ENCODE data around the gene TIMM50. TPM values are rescaled to one million over a fixed set of nuclear protein-coding genes. Genes with fewer than 3 reads are reported as not detected.
A peak's percentile ranks its signal among the peaks of the same experiment; 100 is the strongest.

The TIMM50 gene
- total RNA-seq, 1 donor from 2014 or later, result 97.2 TPM

DNA sequence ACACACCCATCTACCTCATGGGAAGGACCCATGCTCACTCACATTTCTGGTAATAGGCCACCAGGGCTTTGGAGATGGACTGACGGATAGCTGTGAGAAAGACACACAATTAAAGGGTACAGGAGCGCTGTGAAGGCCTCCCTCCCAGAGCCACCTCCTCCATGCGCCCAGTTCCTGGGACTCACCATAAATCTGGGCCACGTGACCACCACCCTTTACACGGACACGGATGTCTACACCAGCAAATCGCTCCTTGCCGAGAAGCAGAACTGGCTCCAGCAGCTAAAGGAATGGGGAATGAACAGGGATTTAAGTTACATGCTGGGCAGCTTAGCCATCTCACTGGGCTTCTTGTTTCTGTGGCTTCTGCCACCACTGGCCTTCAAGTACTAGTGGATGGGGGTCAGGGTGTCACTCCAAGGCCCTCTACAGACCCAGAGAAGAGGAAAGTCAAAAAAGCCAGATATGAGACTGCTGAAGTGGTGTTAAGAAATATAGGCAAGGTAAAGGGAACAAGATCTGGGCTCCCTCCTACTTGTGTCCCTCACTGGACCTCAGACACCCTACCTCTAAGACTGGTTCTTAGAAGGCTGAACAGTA lies 47.1 kb upstream of the TIMM50 start:
- Mint-ChIP-seq H3K4me1 (ENCODE audit: low read depth, unreplicated experiment) (peaks cover 28% of the 10 kb centered on the region), H3K9me3 (ENCODE audit: unreplicated experiment) (no peaks in the 10 kb centered on the region), H3K27me3 (ENCODE audit: low read depth, unreplicated experiment) (no peaks in the 10 kb centered on the region), H3K4me3 (ENCODE audit: unreplicated experiment) (peak overlapping the region; percentile 100), H3K36me3 (ENCODE audit: low read depth, unreplicated experiment) (peaks cover 14% of the 10 kb centered on the region), H3K27ac (ENCODE audit: unreplicated experiment) (peak overlapping the region; percentile 75)
- peaks cover 29% of the 10 kb centered on the region for H4K20me1 ChIP-seq (ENCODE audit: insufficient read depth, low read length)
- H3K79me2 ChIP-seq (ENCODE audit: insufficient read depth, low read length), result peaks cover 39% of the 10 kb centered on the region
- no peak overlapping the region for H2AFZ ChIP-seq (ENCODE audit: low read depth, low read length)
- H3K4me1 ChIP-seq (ENCODE audit: insufficient read depth, low read length), result peaks cover 33% of the 10 kb centered on the region
- no peaks in the 10 kb centered on the region for H3K9me3 ChIP-seq (ENCODE audit: insufficient read depth, low read depth, low read length)
- no peak for TF ChIP-seq EZH2 (IDR thresholded peaks at IDR 0.05; ENCODE audit: insufficient read depth, low read length)
- no peak for TF ChIP-seq CTCF (IDR thresholded peaks at IDR 0.05; ENCODE audit: insufficient read depth, low read depth, low read length)
- no peak for DNase-seq (ENCODE audit: low read depth)
- H3K4me2 ChIP-seq (ENCODE audit: low read length), result peak overlapping the region; percentile 88
- no peak for FAIRE-seq
- peak overlapping the region; percentile 99 for H3K4me3 ChIP-seq (ENCODE audit: insufficient read depth, low read depth, low read length)
- peak overlapping the region; percentile 94 for H3K27ac ChIP-seq (ENCODE audit: low read depth, low read length)
- H3K27me3 ChIP-seq (ENCODE audit: insufficient read depth, low read length), result no peaks in the 10 kb centered on the region
- H3K36me3 ChIP-seq (ENCODE audit: insufficient read depth, low read length), result peaks cover 26% of the 10 kb centered on the region
- peak overlapping the region; percentile 99 for H3K9ac ChIP-seq (ENCODE audit: low read length)

DNA sequence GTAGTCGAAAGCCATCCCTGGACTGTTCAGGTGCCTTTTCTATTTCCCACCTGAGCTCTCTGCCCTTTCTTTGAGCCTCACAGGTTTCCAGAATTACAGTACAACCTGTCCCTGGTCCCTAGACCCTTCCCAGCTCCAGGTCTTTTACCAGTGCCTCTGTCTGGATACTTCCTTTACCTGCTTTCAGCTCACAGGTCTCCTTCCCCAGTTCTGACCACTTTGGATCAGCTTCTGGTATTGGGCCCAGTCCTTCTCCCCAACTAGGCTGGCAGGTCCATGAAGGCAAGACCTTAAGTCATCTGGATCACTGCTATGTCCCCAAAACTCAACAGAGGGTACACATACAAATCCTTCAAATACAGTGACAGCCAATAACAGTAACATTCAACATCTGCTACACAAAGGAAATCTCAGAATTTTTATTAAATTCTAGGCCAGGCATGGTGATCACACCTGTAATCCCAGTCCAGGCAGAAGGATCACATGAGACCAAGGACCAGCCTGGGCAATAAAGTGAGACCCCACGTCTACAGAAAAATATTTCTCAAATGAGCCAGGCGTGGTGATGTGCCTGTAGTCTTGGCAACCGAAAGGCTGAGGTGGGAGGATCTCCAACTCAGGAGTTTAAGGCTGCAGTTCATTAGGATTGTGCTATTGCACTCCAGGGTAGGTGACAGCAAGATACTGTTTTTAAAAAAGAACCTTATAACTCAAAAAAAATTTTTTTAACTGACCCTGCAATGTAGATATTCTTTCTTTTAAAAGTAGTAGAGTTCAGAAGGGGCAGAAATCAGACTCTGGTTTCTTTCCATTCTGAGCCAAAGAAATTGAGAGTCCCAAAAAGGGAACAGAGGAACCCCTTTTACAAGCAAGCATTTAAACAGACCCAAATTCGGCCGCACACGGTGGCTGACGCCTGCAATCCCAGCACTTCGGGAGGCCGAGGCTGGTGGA lies 46.2 kb upstream of the TIMM50 start:
- peak overlapping the region; percentile 99 for H3K9ac ChIP-seq (ENCODE audit: low read length)
- no peaks in the 10 kb centered on the region for H3K9me3 ChIP-seq (ENCODE audit: insufficient read depth, low read depth, low read length)
- no peak for TF ChIP-seq EZH2 (IDR thresholded peaks at IDR 0.05; ENCODE audit: insufficient read depth, low read length)
- no peak for TF ChIP-seq CTCF (IDR thresholded peaks at IDR 0.05; ENCODE audit: insufficient read depth, low read depth, low read length)
- H3K4me3 ChIP-seq (ENCODE audit: insufficient read depth, low read depth, low read length), result peak overlapping the region; percentile 99
- no peak overlapping the region for H2AFZ ChIP-seq (ENCODE audit: low read depth, low read length)
- peak overlapping the region; percentile 100 for H3K4me3 Mint-ChIP-seq (ENCODE audit: unreplicated experiment)
- H3K4me2 ChIP-seq (ENCODE audit: low read length), result peak overlapping the region; percentile 88
- H3K27ac ChIP-seq (ENCODE audit: low read depth, low read length), result peak overlapping the region; percentile 94
- H3K36me3 ChIP-seq (ENCODE audit: insufficient read depth, low read length), result peaks cover 26% of the 10 kb centered on the region
- H3K36me3 Mint-ChIP-seq (ENCODE audit: low read depth, unreplicated experiment), result peaks cover 14% of the 10 kb centered on the region
- peaks cover 26% of the 10 kb centered on the region for H3K4me1 ChIP-seq (ENCODE audit: insufficient read depth, low read length)
- no peaks in the 10 kb centered on the region for H3K27me3 Mint-ChIP-seq (ENCODE audit: low read depth, unreplicated experiment)
- peaks cover 29% of the 10 kb centered on the region for H4K20me1 ChIP-seq (ENCODE audit: insufficient read depth, low read length)
- FAIRE-seq (no peak), DNase-seq (ENCODE audit: low read depth) (no peak)
- H3K27me3 ChIP-seq (ENCODE audit: insufficient read depth, low read length), result no peaks in the 10 kb centered on the region
- peaks cover 39% of the 10 kb centered on the region for H3K79me2 ChIP-seq (ENCODE audit: insufficient read depth, low read length)
- H3K27ac Mint-ChIP-seq (ENCODE audit: unreplicated experiment), result peak overlapping the region; percentile 89
- H3K4me1 Mint-ChIP-seq (ENCODE audit: low read depth, unreplicated experiment), result peaks cover 24% of the 10 kb centered on the region
- no peaks in the 10 kb centered on the region for H3K9me3 Mint-ChIP-seq (ENCODE audit: unreplicated experiment)

Measured in astrocyte (in vitro differentiated cells and primary cell).